Left lung (tissue), 10 donors: ENCODE data around the gene C16orf92. TPM values are rescaled to one million over a fixed set of nuclear protein-coding genes. Genes with fewer than 3 reads are reported as not detected.
A peak's percentile ranks its signal among the peaks of the same experiment; 100 is the strongest.

Experiments used
- ATAC-seq: fragments of 200-7000 bp; cut with Tn5 transposase; one replicate; pipeline ENCODE4 v1.9.1; 2020; ENCODE audit warnings: moderate library complexity
- DNase-seq, 4 donors: peaks; one replicate each; pipeline ENCODE4 v3.0.0-alpha.2; 2013 to 2020
- H3K27ac ChIP-seq, 2 donors: fragments of 200-600 bp; sonication (generic) in 1 of 2; one replicate each; pipeline versions ENCODE4 v1.5.0 to v1.8.0; 2020 to 2021
- H3K27me3 ChIP-seq, 2 donors: fragments of 200-600 bp; sonication (generic) in 1 of 2; one replicate each; pipeline versions ENCODE4 v1.5.0 to v1.8.0; 2020 to 2021
- H3K36me3 ChIP-seq, 2 donors: fragments of 200-600 bp; sonication (generic) in 1 of 2; one replicate each; pipeline versions ENCODE4 v1.5.0 to v1.8.0; 2020 to 2021
- H3K4me1 ChIP-seq, 2 donors: fragments of 200-600 bp; one replicate each; pipeline ENCODE4 v1.8.0; 2021
- H3K4me3 ChIP-seq, 2 donors: fragments of 200-600 bp; sonication (generic) in 1 of 2; one replicate each; pipeline versions ENCODE4 v1.5.0 to v1.8.0; 2020 to 2021; ENCODE audit warnings: mild to moderate bottlenecking in 1 of 2
- H3K9me3 ChIP-seq, 2 donors: fragments of 200-600 bp; sonication (generic) in 1 of 2; one replicate each; pipeline versions ENCODE4 v1.5.0 to v1.8.0; 2020 to 2021
- intact Hi-C, 2 donors: fragments of 100-400 bp; cut with DNase I; formaldehyde crosslinking; loops; one replicate each; pipeline versions ENCODE4 v1.11.2 to v1.14.2; 2022
- polyA plus RNA-seq, 6 donors: library from polyadenylated mRNA; unstranded; fragments of 120-200 nt; gene quantifications; one replicate each; pipeline ENCODE4 v1.2.1, GENCODE V29; 2013; ENCODE audit not compliant: insufficient read length in 6 of 6
- total RNA-seq, 2 donors: library from RNA; stranded (reverse); fragmentation: NEBNext Ultra II Directional; extraction: Animal tissue kit (Norgen Biotek cat#: 25700); gene quantifications; one replicate each; pipeline ENCODE4 v1.2.1, GENCODE V29; 2021
- TF ChIP-seq, protein P1 (sequence below), 2 donors: fragments of 200-600 bp; sonication (generic) in 1 of 2; IDR thresholded peaks; one replicate each; pipeline versions ENCODE4 v1.5.0 to v1.8.0; 2021; ENCODE audit warnings: antibody characterized with exemption in 2 of 2
- donor health status: DM: no; HTN: yes; CAD: no.
- donor health status: DM: no; HTN: no; CAD: no.

Gene C16orf92
- total and polyA plus RNA-seq, 8 donors, result not detected

DNA sequence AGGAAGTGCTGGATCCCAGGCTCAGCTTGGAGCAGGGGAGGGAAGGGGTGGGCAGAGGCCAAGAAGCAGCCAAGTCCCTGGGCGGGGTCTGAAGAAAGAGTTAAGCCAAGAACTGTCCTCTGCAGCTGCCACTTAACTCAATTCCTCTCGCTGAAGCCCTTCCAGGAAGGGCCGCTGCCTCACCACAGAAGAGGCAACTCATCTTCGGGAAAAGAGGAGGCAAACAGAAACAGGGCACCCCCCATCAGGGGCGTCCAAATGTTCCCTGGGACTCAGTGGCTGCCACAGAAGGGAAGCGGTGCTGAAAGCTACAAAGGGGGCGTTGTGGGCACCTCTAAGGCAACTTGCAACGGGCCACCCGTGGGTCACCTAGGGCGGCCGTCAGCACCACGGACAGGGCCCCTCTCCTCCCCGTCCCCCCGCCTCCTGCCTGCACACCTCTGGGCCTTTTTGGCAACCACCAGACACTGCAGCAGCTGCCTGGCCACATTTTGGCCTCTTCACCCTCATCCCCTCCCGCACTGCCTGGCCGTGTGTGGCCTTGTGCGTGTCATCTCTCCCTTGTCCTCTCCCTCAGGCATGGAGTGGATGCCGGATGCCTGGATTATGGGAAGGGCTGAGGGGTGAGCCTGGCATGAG lies 5.6 kb downstream of the C16orf92 start:
- intact Hi-C loops, result no loop called here
- peaks cover 0 to 9% of the 10 kb centered on the region in 2 donors for H3K4me1 ChIP-seq
- H3K36me3 ChIP-seq, result no peaks in the 10 kb centered on the region
- H3K4me3 ChIP-seq, result no peak overlapping the region
- peaks cover 34 to 99% of the 10 kb centered on the region in 2 donors for H3K27me3 ChIP-seq
- DNase-seq (peak in 3 of 4 donors; percentile 26 to 54 (median 49)), ATAC-seq (peak; percentile 49)
- TF ChIP-seq, protein P1, sequence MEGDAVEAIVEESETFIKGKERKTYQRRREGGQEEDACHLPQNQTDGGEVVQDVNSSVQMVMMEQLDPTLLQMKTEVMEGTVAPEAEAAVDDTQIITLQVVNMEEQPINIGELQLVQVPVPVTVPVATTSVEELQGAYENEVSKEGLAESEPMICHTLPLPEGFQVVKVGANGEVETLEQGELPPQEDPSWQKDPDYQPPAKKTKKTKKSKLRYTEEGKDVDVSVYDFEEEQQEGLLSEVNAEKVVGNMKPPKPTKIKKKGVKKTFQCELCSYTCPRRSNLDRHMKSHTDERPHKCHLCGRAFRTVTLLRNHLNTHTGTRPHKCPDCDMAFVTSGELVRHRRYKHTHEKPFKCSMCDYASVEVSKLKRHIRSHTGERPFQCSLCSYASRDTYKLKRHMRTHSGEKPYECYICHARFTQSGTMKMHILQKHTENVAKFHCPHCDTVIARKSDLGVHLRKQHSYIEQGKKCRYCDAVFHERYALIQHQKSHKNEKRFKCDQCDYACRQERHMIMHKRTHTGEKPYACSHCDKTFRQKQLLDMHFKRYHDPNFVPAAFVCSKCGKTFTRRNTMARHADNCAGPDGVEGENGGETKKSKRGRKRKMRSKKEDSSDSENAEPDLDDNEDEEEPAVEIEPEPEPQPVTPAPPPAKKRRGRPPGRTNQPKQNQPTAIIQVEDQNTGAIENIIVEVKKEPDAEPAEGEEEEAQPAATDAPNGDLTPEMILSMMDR (IDR thresholded peaks at IDR 0.05), result no peak
- no peak overlapping the region for H3K27ac ChIP-seq
- H3K9me3 ChIP-seq, result no peaks in the 10 kb centered on the region

GRCh38 chr16:30030011-30030685 lies 7.2 kb downstream of the C16orf92 start:
- intact Hi-C loops, result no loop called here
- Histone ChIP-seq H3K36me3 (no peaks in the 10 kb centered on the region), H3K27ac (no peak overlapping the region), H3K4me1 (peaks cover 0 to 9% of the 10 kb centered on the region in 2 donors), H3K4me3 (no peak overlapping the region), H3K9me3 (no peaks in the 10 kb centered on the region), H3K27me3 (peaks cover 34 to 100% of the 10 kb centered on the region in 2 donors)
- DNase-seq, result no peak
- no peak for ATAC-seq
- TF ChIP-seq, protein P1 (IDR thresholded peaks at IDR 0.05), result no peak

GRCh38 chr16:30030841-30031413 lies 7.9 kb downstream of the C16orf92 start, which contains the start of gene TLCD3B:
Gene TLCD3B (minus strand): TSS chr16:30031271. CDS start chr16:30030527, 744 bp downstream.
- ATAC-seq (no peak), DNase-seq (peak in 1 of 4 donors; percentile 76)
- Histone ChIP-seq H3K36me3 (no peaks in the 10 kb centered on the region), H3K4me1 (peaks cover 0 to 9% of the 10 kb centered on the region in 2 donors), H3K27ac (no peak within 1 kb of the TSS), H3K9me3 (no peaks in the 10 kb centered on the region), H3K4me3 (no peak within 1 kb of the TSS), H3K27me3 (peaks cover 34 to 100% of the 10 kb centered on the region in 2 donors)
- TF ChIP-seq, protein P1 (IDR thresholded peaks at IDR 0.05), result no peak
- intact Hi-C loops, result no loop called here

DNA sequence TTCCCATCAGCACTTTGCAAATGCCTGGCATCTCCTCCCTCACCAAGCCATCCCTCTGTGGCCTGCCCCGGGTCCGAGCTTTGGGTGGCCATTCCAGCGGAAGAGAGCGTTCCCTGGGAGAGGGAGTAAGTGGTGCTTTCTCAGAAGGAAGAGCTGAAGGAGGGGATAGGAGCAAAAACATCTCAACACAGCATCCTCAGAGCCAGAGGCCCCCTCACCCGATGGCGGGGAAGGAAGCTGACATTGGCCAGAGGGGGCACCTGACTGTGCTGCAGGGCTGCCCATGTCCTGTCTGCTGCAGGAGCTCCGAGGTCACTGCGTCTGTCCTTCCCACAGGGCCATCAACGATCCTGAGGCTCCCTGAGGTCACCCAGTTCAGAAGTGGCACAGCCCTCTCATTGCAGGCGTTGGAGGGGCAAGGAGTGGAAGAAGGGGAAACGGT lies 8.5 kb downstream of the C16orf92 start:
- peaks cover 34 to 97% of the 10 kb centered on the region in 2 donors for H3K27me3 ChIP-seq
- H3K27ac ChIP-seq, result no peak overlapping the region
- no peak overlapping the region for H3K4me3 ChIP-seq
- TF ChIP-seq, protein P1 (IDR thresholded peaks at IDR 0.05), result no peak
- intact Hi-C loops, result no loop called here
- ATAC-seq (no peak), DNase-seq (peak in 1 of 4 donors; percentile 30)
- H3K36me3 ChIP-seq, result no peaks in the 10 kb centered on the region
- peaks cover 0 to 9% of the 10 kb centered on the region in 2 donors for H3K4me1 ChIP-seq
- H3K9me3 ChIP-seq, result no peaks in the 10 kb centered on the region
